K562 (cell line): ENCODE results near the gene PURA. TPM values are rescaled to one million over a fixed set of nuclear protein-coding genes. Genes with fewer than 3 reads are reported as not detected.

Source experiments
- ATAC-seq: fragments of 200-7000 bp; cut with Tn5 transposase; 3 replicates; pipeline ENCODE4 v1.9.1; 2020; ENCODE audit warnings: moderate library complexity
- BruUV-seq: library from RNA; stranded (reverse); fragments of 400-500 nt; replicated peaks from 2 replicates; lab custom pipeline; 2021; lab: Mats Ljungman, UMichigan
- CTCF ChIA-PET: fragments of 300-600 bp; formaldehyde crosslinking; extraction: SDS; loops from one replicate; lab custom pipeline; 2021; ENCODE audit warnings: low intra/inter-chr PET ratio; lab: Yijun Ruan, JAX
- POLR2A ChIA-PET: fragments of 300-600, 350-650 bp; sonication (Branson Sonifier 250); formaldehyde crosslinking; extraction: SDS; loops from one replicate; lab custom pipeline; 2021; ENCODE audit warnings: antibody characterized with exemption, inconsistent platforms; lab: Yijun Ruan, JAX
- DNase-seq, 4 experiments: peaks; one replicate each; pipeline versions ENCODE4 v3.0.0 to v3.0.0-alpha.2; 2011 to 2018; ENCODE audit warnings: low spot score in 3 of 4, mixed read lengths in 3 of 4; ENCODE audit errors: extremely low read depth in 1 of 4
- FAIRE-seq: peaks from 2 replicates; lab custom pipeline; 2011; peaks lifted over from hg19 to GRCh38; lab: Jason Lieb, UNC
- H2AFZ ChIP-seq: 2 replicates; pipeline ENCODE4 v1.6.0; 2011; ENCODE audit warnings: low read depth, low read length, control low read depth, inconsistent platforms
- H3K27ac ChIP-seq: fragments of 200-600 bp; 3 replicates; pipeline ENCODE4 v1.8.0; 2011; ENCODE audit warnings: low read depth, mild to moderate bottlenecking, control low read depth, inconsistent platforms, low read length, moderate library complexity, mixed read lengths; ENCODE audit errors: extremely low read depth
- H3K27me3 ChIP-seq, 2 experiments: fragments of 300-600 bp in 1 of 2; 2 replicates in 1 of 2; 3 replicates in 1 of 2; pipeline versions ENCODE4 v1.6.0 to v1.8.0; 2011; ENCODE audit warnings: inconsistent platforms in 2 of 2, low read length in 2 of 2, mild to moderate bottlenecking in 1 of 2, mixed read lengths in 1 of 2, moderate library complexity in 1 of 2; ENCODE audit not compliant: control insufficient read depth in 2 of 2, insufficient read depth in 2 of 2
- H3K36me3 ChIP-seq: fragments of 300-600 bp; 3 replicates; pipeline ENCODE4 v1.8.0; 2011; ENCODE audit warnings: mild to moderate bottlenecking, low read length, inconsistent platforms; ENCODE audit not compliant: control insufficient read depth, insufficient read depth
- H3K4me1 ChIP-seq, 2 experiments: fragments of 200-600 bp in 1 of 2; replicated peaks in 1 of 2; 2 replicates in 1 of 2; 3 replicates in 1 of 2; pipeline versions ENCODE4 v1.5.1 to v1.8.0; 2011; ENCODE audit warnings: inconsistent platforms in 2 of 2, low read length in 2 of 2, mild to moderate bottlenecking in 1 of 2, mixed read lengths in 1 of 2, moderate library complexity in 1 of 2; ENCODE audit not compliant: control insufficient read depth in 2 of 2, insufficient read depth in 2 of 2
- H3K4me2 ChIP-seq: 2 replicates; pipeline ENCODE4 v1.6.1; 2011; ENCODE audit warnings: low read length, control low read depth, inconsistent platforms, mixed read lengths; ENCODE audit not compliant: insufficient read depth
- H3K4me3 ChIP-seq: fragments of 200-600 bp; sonication (generic), shearing (Covaris generic); 2 replicates; pipeline ENCODE4 v1.5.1; 2016; ENCODE audit warnings: control low read depth, inconsistent platforms
- H3K79me2 ChIP-seq: fragments of 200-600 bp; 3 replicates; pipeline ENCODE4 v1.8.0; 2011; ENCODE audit warnings: low read length, inconsistent platforms; ENCODE audit not compliant: control insufficient read depth, insufficient read depth
- H3K9ac ChIP-seq, 2 experiments: 2 replicates each; pipeline versions ENCODE4 v1.6.0 to v1.6.1; 2011; ENCODE audit warnings: low read depth in 2 of 2, low read length in 2 of 2, control low read depth in 1 of 2, inconsistent platforms in 1 of 2, mild to moderate bottlenecking in 1 of 2, mixed read lengths in 1 of 2; ENCODE audit not compliant: insufficient read depth in 1 of 2
- H3K9me1 ChIP-seq: one replicate; pipeline ENCODE4 v1.6.0; 2011; ENCODE audit warnings: inconsistent platforms, mild to moderate bottlenecking, low read length, moderate library complexity; ENCODE audit not compliant: control insufficient read depth, insufficient read depth
- H3K9me3 ChIP-seq: replicated peaks from 2 replicates; pipeline ENCODE4 v1.5.1; 2011; ENCODE audit warnings: low read depth, low read length, inconsistent platforms; ENCODE audit not compliant: control insufficient read depth, insufficient read depth
- H4K20me1 ChIP-seq: replicated peaks from 2 replicates; pipeline ENCODE4 v1.6.1; 2011; ENCODE audit warnings: low read length, inconsistent platforms, mixed read lengths; ENCODE audit not compliant: control insufficient read depth, insufficient read depth
- CBX3 ChIP-seq, 2 experiments: IDR thresholded peaks; 1 replicate in 1 of 2; 2 replicates in 1 of 2; pipeline ENCODE4 v1.6.1; 2012; ENCODE audit warnings: inconsistent platforms in 2 of 2, low read length in 2 of 2, borderline replicate concordance in 1 of 2, control low read depth in 1 of 2
- CBX5 ChIP-seq: IDR thresholded peaks from 2 replicates; pipeline ENCODE4 v1.6.1; 2014; ENCODE audit warnings: low read depth, borderline replicate concordance
- IFI16 ChIP-seq: fragments of 250-450 bp; sonication (Bioruptor Pico); IDR thresholded peaks from 2 replicates; pipeline ENCODE4 v2.1.2; 2022; ENCODE audit warnings: mild to moderate bottlenecking, inconsistent platforms
- IRF2 ChIP-seq: sonication (generic); formaldehyde crosslinking; IDR thresholded peaks from 2 replicates; pipeline ENCODE4 v1.8.1; 2022; ENCODE audit warnings: mild to moderate bottlenecking, missing genetic modification reagents
- NFIC ChIP-seq: fragments of 450-650 bp; IDR thresholded peaks from 2 replicates; pipeline ENCODE4 v1.6.1; 2017; ENCODE audit warnings: mild to moderate bottlenecking, inconsistent platforms
- SRSF7 ChIP-seq: fragments of 200-400 bp; formaldehyde crosslinking; optimal IDR thresholded peaks from 2 replicates; pipeline ENCODE3; 2017; ENCODE audit warnings: mild to moderate bottlenecking, low read depth, low read length
- XRCC4 ChIP-seq: IDR thresholded peaks from one replicate; pipeline ENCODE4 v1.6.1; 2011; ENCODE audit not compliant: insufficient read depth, insufficient read length; ENCODE audit errors: extremely low read depth
- ZKSCAN1 ChIP-seq: fragments of 150-350 bp; IDR thresholded peaks from 2 replicates; pipeline ENCODE4 v1.6.1; 2016; ENCODE audit warnings: low read depth, low read length
- ZKSCAN8 ChIP-seq: fragments of 200-800 bp; sonication (Bioruptor generic); IDR thresholded peaks from 2 replicates; pipeline ENCODE4 v1.6.1; 2016; ENCODE audit warnings: missing genetic modification characterization, missing compliant biosample characterization
- ZNF324 ChIP-seq: fragments of 250-450 bp; sonication (Bioruptor Pico); IDR thresholded peaks from 2 replicates; pipeline ENCODE4 v1.4.0; 2020; ENCODE audit warnings: mild to moderate bottlenecking
- ZNF589 ChIP-seq: fragments of 200-800 bp; sonication (Bioruptor generic); IDR thresholded peaks from 2 replicates; pipeline ENCODE4 v1.6.1; 2016; ENCODE audit warnings: low read depth, missing genetic modification characterization, missing compliant biosample characterization
- WGBS: fragments of 100-300 bp; shearing (Covaris generic); methylation state at CpG from one replicate; pipeline ENCODE4 v1.1.6; 2016; ENCODE audit warnings: low coverage, mixed read lengths; ENCODE audit not compliant: insufficient coverage; ENCODE audit errors: missing lambda C conversion rate; 5-methylcytosine and 5-hydroxymethylcytosine counted together
- in situ Hi-C: fragments of 300-500 bp; cut with MboI; formaldehyde crosslinking; loops from 4 replicates; pipeline ENCODE4 v1.15.0; 2018; ENCODE audit warnings: inconsistent platforms, mixed read lengths
- intact Hi-C: fragments of 100-400 bp; cut with micrococcal nuclease; formaldehyde crosslinking; loops from 2 replicates; pipeline ENCODE4 v1.14.2; 2022
- polyA plus RNA-seq, 8 experiments: library from polyadenylated mRNA; depleted of rRNA in 4 of 8; stranded (reverse) in 5 of 8; unstranded in 3 of 8; fragments of >200 nt; fragmentation: Nextera tagmentation in 2 of 8; fragmentation: Illumina TruSeq in 1 of 8; extraction: Ambion mirVana in 2 of 8; extraction: Trizol in 1 of 8; gene quantifications; 2 replicates each; pipeline versions ENCODE4 v1.2.1 to v1.2.3, GENCODE V29; 2011 to 2014; ENCODE audit warnings: inconsistent platforms in 1 of 8, missing spikeins in 1 of 8
- total RNA-seq, 7 experiments: library from RNA; depleted of rRNA in 6 of 7; stranded (reverse); fragments of >200 nt in 6 of 7; fragmentation: Illumina TruSeq in 2 of 7; extraction: Trizol in 2 of 7; gene quantifications; 2 replicates each; pipeline versions ENCODE4 v1.2.1 to v1.2.3, GENCODE V29; 2011 to 2021; ENCODE audit warnings: low replicate concordance in 1 of 7

The PURA gene
- total and polyA plus RNA-seq, 9 of the 15 experiments (the other 6 are each of a cell fraction or from before 2014, with no cell fraction given), result 3.2 to 11.1 (median 5.4) TPM

- TF ChIP-seq CBX3 (IDR thresholded peaks at IDR 0.05; ENCODE audit: borderline replicate concordance in 1 of 2, low read length in 2 of 2), result 0 out of 3 replicates have a peak, but pooled peaks of 1 of the 2 experiments have one; percentile 34
- peak; percentile 98 for TF ChIP-seq ZNF324 (CRISPR knock-in tag)
- peak; percentile 64 for TF ChIP-seq ZKSCAN1
- peak; percentile 63 for TF ChIP-seq NFIC
- TF ChIP-seq IRF2 (CRISPR knock-in tag), result no peak
- TF ChIP-seq XRCC4, result no peak
- TF ChIP-seq, all 486 proteins: peak for 4
- ChIA-PET POLR2A (no interaction called here), CTCF (no interaction called here)
- Histone ChIP-seq H3K4me2 (no peak overlapping the region), H3K27me3 (no peaks in the 10 kb centered on the region; a peak in 2 of 5 replicates), H3K36me3 (no peaks in the 10 kb centered on the region), H3K9me1 (no peaks in the 10 kb centered on the region), H3K9ac (no peak overlapping the region), H3K4me3 (no peak overlapping the region), H3K9me3 (peaks cover 10% of the 10 kb centered on the region), H3K4me1 (no peaks in the 10 kb centered on the region), H4K20me1 (no peaks in the 10 kb centered on the region), H3K79me2 (no peaks in the 10 kb centered on the region), H2AFZ (no peak overlapping the region), H3K27ac (no peak overlapping the region)
- in situ Hi-C loops (no loop called here), intact Hi-C loops (no loop called here)
- no peak for ATAC-seq
- 0% methylated on average over 1 of the region's 1 CpG for WGBS
- BruUV-seq, result no TSS peak
- no peak for FAIRE-seq
- DNase-seq, result no peak
Measured at GRCh38 chr5:140090251-140090650, 23.7 kb upstream of the PURA start.

GRCh38 chr5:140093179-140093578 lies 20.7 kb upstream of the PURA start:
- Histone ChIP-seq H3K79me2 (no peaks in the 10 kb centered on the region), H4K20me1 (no peaks in the 10 kb centered on the region), H2AFZ (no peak overlapping the region), H3K4me1 (no peaks in the 10 kb centered on the region), H3K4me3 (no peak overlapping the region), H3K27ac (no peak overlapping the region), H3K4me2 (no peak overlapping the region)
- WGBS, result 0% methylated on average over 1 of the region's 1 CpG
- CTCF ChIA-PET, result no interaction called here
- no peak for ATAC-seq
- POLR2A ChIA-PET, result no interaction called here
- TF ChIP-seq SRSF7 (no peak), ZKSCAN8 (CRISPR knock-in tag) (no peak), CBX5 (no peak), ZNF589 (CRISPR knock-in tag) (no peak), IFI16 (no peak)
- TF ChIP-seq, all 486 proteins: peak for 0
- Histone ChIP-seq H3K9me1 (no peaks in the 10 kb centered on the region), H3K27me3 (no peaks in the 10 kb centered on the region; a peak in 1 of 5 replicates), H3K9ac (no peak overlapping the region), H3K36me3 (no peaks in the 10 kb centered on the region), H3K9me3 (peaks cover 10% of the 10 kb centered on the region)
- DNase-seq (no peak), FAIRE-seq (no peak)
- intact Hi-C loops (no loop called here), in situ Hi-C loops (no loop called here)
- no TSS peak for BruUV-seq
